Activated effector memory CD4-positive, alpha-beta T cell treated with Interleukin-2 at 50 U/mL for 16 hours (primary cell): Measurements from ENCODE around the gene GPR87.

Experiments
- DNase-seq: peaks from one replicate; pipeline ENCODE4 v3.0.0-alpha.2; 2020

Gene GPR87, protein sequence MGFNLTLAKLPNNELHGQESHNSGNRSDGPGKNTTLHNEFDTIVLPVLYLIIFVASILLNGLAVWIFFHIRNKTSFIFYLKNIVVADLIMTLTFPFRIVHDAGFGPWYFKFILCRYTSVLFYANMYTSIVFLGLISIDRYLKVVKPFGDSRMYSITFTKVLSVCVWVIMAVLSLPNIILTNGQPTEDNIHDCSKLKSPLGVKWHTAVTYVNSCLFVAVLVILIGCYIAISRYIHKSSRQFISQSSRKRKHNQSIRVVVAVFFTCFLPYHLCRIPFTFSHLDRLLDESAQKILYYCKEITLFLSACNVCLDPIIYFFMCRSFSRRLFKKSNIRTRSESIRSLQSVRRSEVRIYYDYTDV

DNA sequence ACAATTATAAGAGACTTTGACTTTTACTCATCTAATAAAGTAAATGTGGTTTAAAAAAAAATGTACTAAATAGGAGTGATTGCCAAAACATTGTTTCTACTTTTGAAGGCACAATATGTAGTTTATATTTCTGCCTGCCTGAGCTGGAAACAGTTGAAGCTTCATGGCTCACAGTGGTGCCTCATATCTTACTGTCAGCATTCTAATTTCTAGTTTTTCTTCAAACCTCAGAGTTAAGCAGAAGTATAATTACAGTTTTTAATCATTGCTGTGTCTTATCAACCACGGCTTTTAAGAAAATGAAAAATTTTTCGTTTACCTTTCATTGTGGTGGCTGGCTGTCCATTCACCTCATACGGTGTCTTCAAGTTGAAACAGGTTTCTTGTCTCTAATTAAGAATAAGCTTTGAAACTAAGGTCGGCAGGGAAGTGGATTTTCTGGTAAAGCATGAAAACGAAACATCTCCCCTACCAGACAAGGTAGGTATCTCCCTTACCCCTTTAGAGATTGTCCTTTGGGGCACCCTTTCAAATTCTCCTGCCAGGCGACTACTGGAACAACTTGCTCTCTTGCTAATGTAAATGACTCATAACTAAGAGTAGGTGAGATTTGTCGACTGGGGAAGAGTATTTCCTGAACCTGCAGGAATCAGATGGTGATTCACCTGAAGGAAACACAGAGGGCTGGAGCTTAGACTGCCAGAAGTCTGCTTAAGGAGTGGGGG lies at the start of gene GPR87:
Gene GPR87, minus strand, starts transcription at position 554 of the 725 bp plus-strand sequence. CDS start 16,720 bp downstream, outside the sequence.
- DNase-seq = no peak

- no peak for DNase-seq
These were observed 46.1 kb upstream of the GPR87 start for GRCh38 chr3:151362751-151363174.

- DNase-seq = no peak
These were observed 40.8 kb upstream of the GPR87 start for GRCh38 chr3:151357463-151357850.

GRCh38 chr3:151356794-151357462 lies 40.3 kb upstream of the GPR87 start:
- no peak for DNase-seq

DNA sequence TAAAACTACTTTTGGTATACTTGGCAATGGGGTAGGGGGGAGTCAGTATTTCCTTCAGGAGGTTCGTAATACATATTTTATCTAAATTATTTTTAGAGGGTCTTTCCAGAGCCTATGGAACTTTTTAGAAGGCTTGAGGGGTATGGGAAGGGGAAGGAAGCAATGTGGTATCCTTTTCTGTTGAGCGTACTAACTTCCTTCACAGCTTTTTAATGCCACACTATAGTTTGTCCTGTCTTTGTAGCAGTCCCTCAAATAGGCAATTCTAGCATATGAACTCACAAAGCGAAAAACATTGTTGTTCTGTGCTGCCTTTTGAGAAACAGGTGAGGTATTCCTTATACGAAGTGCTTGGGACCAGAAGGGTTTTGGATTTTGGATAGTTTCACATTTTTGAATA lies 35.0 kb upstream of the GPR87 start:
- no peak for DNase-seq

DNA sequence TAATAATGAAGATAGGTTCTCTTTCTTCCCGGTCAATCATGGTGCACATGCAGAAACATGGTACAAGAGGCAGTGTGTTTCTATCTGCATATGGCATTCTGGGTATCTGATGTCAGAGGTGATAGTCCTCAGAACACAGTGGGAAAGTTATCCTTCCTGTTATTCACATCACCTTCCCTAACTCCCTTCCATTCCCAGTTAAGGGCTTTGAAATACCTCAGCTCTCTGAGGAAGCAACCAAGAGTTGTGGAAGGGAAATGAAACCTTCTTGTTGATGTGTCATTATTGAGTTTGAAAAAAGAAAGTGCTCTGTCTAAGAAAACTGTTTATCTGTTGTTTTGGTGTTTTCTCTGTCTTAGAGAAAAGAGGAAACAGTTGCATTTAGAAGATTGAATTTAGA lies 34.6 kb upstream of the GPR87 start:
- no peak for DNase-seq

- no peak for DNase-seq
These were observed 34.0 kb upstream of the GPR87 start for GRCh38 chr3:151350656-151351055.

GRCh38 chr3:151347432-151347831 lies 30.8 kb upstream of the GPR87 start:
- no peak for DNase-seq

GRCh38 chr3:151346292-151346691 lies 29.7 kb upstream of the GPR87 start:
- no peak for DNase-seq

GRCh38 chr3:151345859-151346258 lies 29.2 kb upstream of the GPR87 start:
- no peak for DNase-seq

- DNase-seq = no peak
These were observed 15.1 kb upstream of the GPR87 start for GRCh38 chr3:151331696-151332095.

DNA sequence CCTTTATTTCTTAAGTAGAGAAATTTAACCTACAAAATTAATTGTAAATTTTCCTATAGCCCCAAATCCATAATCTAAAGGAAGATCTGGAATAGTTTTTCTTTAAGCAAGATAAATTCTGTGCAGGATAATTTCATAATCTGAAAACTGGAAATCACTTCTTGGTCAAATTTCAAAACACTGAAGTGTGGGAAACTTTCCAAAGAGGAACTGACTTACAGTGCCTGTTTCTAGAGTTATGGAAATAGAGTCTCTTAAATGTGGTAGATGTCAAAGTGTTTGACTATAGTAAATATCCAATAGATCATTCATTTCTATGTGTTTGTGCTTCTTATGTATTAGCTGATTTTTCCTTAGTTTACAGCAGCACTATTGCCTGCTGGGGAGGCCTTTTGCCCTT lies 14.3 kb upstream of the GPR87 start:
- no peak for DNase-seq

DNA sequence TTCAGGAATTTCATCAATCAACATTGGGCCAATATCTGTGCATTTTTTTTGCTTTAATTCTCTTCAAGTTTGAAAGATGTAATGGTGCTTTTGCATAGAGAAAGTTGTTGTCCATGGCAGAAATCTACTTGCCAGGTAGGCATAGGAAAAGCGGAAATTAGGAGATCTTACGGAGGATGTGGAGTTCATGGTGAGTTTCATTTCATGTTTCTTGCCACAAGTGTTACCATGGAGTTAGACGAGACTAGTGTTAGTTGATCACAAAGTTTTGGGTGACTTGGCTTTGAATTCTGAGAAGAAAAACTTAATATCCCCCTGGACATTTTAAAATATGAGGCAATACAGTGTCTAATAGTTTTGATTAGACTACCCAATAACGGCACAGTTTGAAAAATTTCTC lies 13.8 kb upstream of the GPR87 start:
- no peak for DNase-seq

GRCh38 chr3:151329363-151329762 lies 12.7 kb upstream of the GPR87 start, which contains the start of gene P2RY13:
Gene P2RY13 (minus strand): TSS chr3:151329549. CDS start chr3:151329528, 21 bp downstream.
- DNase-seq = no peak

DNA sequence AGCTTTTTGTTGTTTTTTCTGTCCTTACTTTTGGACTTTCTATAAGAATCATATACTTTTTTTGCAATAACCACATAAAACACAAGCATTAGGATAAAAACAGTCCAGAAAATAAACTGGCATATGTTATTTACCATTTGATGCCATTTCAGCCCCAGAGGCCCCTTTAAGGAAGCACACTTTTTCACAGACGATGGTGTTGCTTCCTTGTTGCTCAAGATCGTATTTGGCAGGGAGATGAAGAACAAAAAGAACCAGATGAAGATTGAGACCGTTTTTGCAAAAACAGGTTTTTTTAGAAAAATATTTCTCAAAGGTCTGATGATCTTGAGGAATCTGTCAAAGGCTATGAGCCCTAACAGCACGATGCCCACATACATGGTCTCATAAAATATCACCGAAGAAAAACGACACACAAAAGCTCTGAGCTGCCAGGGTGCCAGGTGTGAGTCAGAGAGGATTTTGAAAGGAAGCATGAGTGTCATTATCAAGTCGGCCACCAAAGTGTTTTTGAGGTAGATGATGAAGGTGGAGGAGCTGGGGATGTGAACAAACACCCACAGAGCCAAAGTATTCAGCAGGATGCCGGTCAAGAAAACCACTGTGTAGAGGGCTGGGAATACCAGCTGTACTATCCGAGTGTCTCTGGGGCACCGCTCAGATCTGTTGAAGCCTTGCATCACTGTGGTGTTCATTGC lies 11.8 kb upstream of the GPR87 start:
- no peak for DNase-seq

- no peak for DNase-seq
These were observed 11.1 kb upstream of the GPR87 start for GRCh38 chr3:151327571-151328198.

DNA sequence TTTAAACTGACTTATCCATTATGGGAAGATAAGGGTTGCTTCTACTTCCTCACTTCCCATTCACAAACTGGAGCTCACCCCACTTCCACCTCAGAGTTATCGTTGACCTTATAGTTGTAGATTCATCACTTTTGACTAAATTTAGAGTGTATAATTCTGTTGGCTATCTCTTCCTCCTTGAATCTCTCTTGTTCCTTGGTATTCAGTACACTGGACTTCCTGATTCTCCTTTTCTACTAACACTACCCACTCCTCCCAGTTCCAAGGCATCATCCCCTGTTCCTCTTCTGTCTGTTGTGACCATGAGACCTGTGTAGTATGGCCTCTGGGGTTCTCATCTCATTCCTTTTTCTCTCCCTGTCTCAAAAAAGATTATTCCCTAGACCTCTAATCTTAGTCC lies 5.9 kb upstream of the GPR87 start:
- DNase-seq = no peak

DNA sequence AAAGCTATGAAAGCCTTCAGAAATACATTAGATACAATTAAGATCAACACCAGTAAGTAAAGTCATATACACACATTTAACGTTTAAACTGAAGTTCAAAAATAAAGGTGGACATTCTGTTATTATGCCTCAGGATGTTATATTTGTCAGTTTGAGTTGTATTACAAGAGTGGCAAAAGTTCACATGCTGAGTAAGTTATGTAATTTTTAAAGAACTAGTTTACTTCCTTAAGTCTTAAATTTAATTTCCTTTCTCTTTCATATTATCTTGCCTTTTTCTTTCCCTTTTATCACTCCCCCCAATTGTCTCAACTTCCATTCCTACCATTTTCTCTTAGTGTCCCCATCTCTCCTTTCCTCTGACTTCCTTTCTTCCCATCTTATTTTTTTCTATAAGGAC lies 4.9 kb upstream of the GPR87 start:
- no peak for DNase-seq

- no peak for DNase-seq
These were observed 3.5 kb upstream of the GPR87 start for GRCh38 chr3:151320131-151320530.

- DNase-seq = no peak
These were observed 3.0 kb upstream of the GPR87 start for GRCh38 chr3:151319628-151320027.

GRCh38 chr3:151318991-151319390 lies 2.4 kb upstream of the GPR87 start:
- DNase-seq = no peak

- no peak for DNase-seq
These were observed 1.7 kb upstream of the GPR87 start for GRCh38 chr3:151318313-151318712.

DNA sequence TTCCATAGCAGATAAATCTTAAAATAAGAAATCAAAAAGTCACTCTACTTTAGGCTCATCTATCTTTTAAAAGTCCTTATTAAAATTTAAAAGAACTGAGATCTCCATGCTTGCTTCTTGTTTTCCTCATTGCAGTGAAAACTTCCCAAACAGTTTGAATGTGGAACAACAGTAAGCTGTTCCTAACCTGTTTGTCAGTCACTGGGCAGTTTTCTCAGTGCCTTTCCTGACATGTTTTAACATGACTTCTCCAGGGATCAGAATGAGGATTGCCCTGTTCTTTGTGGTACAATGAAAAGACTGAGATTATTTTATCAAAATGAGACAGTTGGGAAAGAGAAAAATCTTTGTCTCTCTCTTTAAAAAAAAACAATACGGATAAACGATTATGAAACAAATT lies 774 bp downstream of the GPR87 start:
- DNase-seq = no peak
